GM19351 (cell line): ENCODE measurements around the gene SPTBN5.

ENCODE experiments used
- ATAC-seq: cut with Tn5 transposase; IDR thresholded peaks from one replicate; pipeline ENCODE4 v1.9.1; 2021; ENCODE audit warnings: mild to moderate bottlenecking, moderate library complexity; ENCODE audit not compliant: unreplicated experiment

Gene SPTBN5

GRCh38 chr15:41926185-41927056 is 32.6 kb upstream of the SPTBN5 start:
- ATAC-seq = no peak

- ATAC-seq = no peak
These were observed 31.3 kb upstream of the SPTBN5 start for GRCh38 chr15:41925086-41925608.

- ATAC-seq = no peak
These were observed 29.6 kb upstream of the SPTBN5 start for GRCh38 chr15:41923401-41923997.

GRCh38 chr15:41922353-41922752 is 28.5 kb upstream of the SPTBN5 start:
- no peak for ATAC-seq

GRCh38 chr15:41921639-41922038 is 27.8 kb upstream of the SPTBN5 start:
- ATAC-seq = no peak

GRCh38 chr15:41921167-41921566 is 27.3 kb upstream of the SPTBN5 start:
- no peak for ATAC-seq

GRCh38 chr15:41919954-41920538 is 26.2 kb upstream of the SPTBN5 start:
- no peak for ATAC-seq

GRCh38 chr15:41919201-41919820 is 25.5 kb upstream of the SPTBN5 start:
- no peak for ATAC-seq

GRCh38 chr15:41918506-41919126 is 24.8 kb upstream of the SPTBN5 start:
- ATAC-seq = no peak

GRCh38 chr15:41917767-41918430 is 24.0 kb upstream of the SPTBN5 start:
- no peak for ATAC-seq

- ATAC-seq = no peak
These were observed 21.6 kb upstream of the SPTBN5 start for GRCh38 chr15:41915255-41915994.

GRCh38 chr15:41914411-41914810 is 20.6 kb upstream of the SPTBN5 start:
- no peak for ATAC-seq

GRCh38 chr15:41913256-41913655 is 19.4 kb upstream of the SPTBN5 start:
- ATAC-seq = no peak

- no peak for ATAC-seq
These were observed 18.0 kb upstream of the SPTBN5 start for GRCh38 chr15:41911691-41912345.

GRCh38 chr15:41908736-41909461 is 15.0 kb upstream of the SPTBN5 start:
- no peak for ATAC-seq

- no peak for ATAC-seq
These were observed 13.3 kb upstream of the SPTBN5 start for GRCh38 chr15:41907141-41907540.

GRCh38 chr15:41906608-41907007 is 12.8 kb upstream of the SPTBN5 start:
- ATAC-seq = no peak

- no peak for ATAC-seq
These were observed 11.4 kb upstream of the SPTBN5 start for GRCh38 chr15:41905036-41905793.
